SU-DHL-6 (cell line): ENCODE results near the gene PREX1.

Experiments
- CTCF ChIP-seq: fragments of 200-600 bp; sonication (generic); IDR thresholded peaks from one replicate; pipeline ENCODE4 v1.5.1; 2017; ENCODE audit warnings: antibody characterized with exemption, mild to moderate bottlenecking, low read length, moderate library complexity; ENCODE audit not compliant: insufficient read depth, poor library complexity, severe bottlenecking
- EZH2phosphoT487 ChIP-seq: fragments of 200-600 bp; sonication (generic), shearing (Covaris generic); conservative IDR thresholded peaks from 2 replicates; pipeline ENCODE4 v1.6.1; 2018; ENCODE audit warnings: mild to moderate bottlenecking, antibody characterized with exemption, low read length, moderate library complexity, mixed read lengths

- TF ChIP-seq CTCF (no peak), EZH2phosphoT487 (no peak)
These were observed 100.6 kb downstream of the PREX1 start for GRCh38 chr20:48727226-48727625.
